ENCODE measurements around the gene MCAT.
"Not testable (repeated sequence)": the region's sequence is repeated elsewhere in the genome, so short reads cannot be mapped to it uniquely, and the experiment has no call there.

Gene MCAT

DNA sequence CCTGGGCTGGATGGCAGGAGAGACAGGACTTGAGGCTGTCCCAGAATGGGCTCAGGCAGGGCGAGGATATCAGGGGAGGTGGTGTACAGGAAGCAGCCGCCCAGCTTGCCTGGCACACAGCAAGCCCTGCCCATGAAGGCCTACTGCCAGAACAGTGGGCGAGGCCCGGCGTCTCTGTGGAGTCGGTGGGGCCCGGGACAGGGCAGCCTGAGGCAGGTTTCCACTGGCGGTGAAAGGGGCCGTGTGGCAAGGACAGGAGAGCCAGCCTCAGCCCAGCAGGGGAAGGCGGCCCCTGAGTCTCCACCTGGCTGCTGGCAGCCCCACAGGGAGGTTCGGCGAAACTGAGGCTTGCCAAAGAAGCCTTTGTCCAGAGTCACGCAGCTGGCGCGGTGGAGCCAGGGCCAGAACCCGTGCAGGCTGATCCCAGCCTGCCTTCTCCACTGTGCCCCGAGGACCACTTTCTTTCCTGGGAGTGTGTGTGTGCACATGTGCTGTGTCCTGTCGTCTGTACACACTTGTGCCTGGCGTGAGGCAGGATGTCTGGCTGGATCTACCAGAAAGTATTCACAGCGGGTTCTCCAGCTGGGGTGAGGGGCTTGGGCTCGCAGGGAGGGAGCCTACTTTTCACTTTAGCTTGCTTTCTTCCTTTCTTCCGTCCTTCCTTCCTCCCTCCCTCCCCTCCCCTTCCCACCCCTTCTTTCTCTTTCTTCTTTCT lies 9.3 kb upstream of the MCAT start:
- DNase-seq = peak; percentile 88

DNA sequence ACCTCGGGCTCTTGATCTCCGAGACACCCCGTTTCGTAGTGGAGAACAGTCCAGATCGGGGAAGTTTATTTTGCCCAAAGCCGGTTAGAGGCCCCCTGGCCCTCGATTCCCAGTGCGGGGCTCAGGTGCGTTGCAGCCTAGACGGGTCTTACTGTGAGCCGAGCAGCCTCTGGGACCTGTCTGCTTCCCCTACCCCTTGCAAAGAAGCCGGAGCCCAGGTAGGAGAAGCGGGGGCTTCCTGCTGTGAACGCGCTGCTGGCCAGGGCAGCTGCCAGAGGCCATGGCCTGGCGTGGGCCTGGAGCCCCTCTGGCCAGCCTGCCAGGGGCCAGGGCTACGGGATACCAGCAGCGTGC lies 8.8 kb upstream of the MCAT start:
- DNase-seq = no peak

DNA sequence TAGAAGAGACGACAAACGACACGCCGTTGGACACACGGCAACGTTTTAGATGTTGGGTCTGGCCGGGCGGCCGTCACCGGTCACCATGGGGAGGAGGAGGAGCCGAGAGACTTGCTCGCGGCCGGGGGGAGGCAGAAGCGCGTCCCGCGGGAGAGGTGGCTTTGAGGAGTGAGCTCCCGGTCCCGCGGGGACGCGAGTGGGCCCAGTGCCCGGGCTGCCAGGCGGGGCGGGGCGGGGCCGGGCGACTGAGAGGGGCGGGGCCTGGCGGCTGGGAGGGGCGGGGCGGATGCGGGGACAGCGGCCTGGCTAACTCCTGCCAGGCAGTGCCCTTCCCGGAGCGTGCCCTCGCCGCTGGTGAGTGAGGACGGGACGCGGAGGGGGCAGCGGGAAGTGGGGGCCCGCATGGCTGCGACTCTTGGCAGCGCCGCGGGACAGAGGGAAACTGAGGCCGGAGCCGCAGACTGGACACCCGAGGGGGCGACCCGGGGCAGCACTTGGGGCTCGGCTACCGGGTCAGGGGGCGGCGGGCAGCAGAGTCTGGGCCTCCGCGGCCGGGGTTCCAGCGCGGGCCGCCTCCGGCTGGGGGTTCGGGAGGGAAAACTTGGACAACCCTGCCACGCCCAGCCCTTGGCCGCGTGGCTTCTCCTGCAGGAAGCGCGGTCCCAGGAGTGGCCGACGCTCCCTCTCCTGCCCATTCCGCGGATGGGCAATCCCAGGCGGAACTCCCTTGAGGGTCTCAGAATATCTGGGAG lies 8.2 kb upstream of the MCAT start, which contains the start of gene TSPO:
TSS of gene TSPO (plus strand) at position 309 of the 752 bp plus-strand sequence. CDS start 7,680 bp downstream, outside the sequence.
- DNase-seq = peak; percentile 88

DNA sequence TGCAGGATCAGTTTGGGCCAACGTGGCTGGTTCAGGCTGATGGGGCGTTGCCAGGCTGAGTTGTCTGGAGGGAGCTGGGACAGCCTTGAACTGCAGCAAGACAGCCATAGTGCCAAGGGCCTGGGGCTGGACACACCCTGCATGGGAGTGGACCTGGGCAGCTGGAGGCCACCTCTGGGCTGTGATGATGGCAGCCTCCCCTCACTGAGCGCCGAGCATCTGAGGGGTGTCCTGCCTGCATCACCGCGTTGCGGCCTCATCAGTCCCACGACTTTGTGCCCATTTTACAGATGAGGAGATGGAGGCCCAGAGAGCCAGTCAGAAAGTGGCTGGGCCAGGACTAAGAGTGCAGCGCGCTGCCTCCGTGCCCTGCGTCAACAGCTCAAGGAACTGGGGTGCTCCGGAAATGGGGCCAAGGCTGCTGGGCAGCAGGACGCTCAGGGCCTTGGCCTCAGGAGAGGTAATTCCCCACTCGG lies 7.6 kb upstream of the MCAT start:
- DNase-seq = no peak

DNA sequence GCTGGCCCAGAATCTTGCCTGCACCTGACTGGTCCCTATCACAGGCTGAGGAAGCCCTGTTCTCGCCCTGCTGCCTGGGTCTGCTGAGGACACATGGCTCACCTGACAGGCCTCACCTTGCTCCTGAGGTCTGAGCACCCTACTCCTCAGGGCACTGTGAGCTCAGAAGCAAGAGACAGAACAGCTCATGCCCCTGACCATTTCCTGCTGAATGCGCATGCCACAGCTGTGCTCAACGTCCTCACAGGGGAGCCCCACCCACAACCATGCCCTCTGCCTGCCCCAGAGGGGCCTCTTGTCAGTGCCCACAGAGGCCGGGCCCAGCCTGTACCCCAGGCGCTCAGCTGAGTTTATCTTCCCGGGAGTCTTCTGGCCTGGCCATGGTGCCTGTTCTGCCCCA lies 5.4 kb upstream of the MCAT start:
- no peak for DNase-seq

DNA sequence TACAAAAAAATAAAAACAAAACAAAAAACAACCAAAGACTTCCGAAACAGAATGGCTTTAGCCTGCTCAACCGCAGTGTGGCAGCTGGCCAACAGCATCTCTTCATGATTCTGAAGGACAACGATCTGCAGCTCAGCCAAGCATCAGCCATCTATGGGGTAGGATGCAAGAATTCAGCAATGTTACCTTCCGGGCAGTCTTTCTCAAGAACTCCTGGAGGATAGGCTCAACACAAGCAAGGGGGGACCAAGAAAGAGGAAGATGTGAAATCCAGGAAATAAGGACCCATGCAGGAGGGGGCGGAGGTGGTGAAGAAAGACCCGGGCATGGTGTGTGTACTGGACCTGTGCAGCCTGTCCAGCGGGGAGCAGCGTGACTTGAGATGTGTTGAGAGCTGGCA lies 4.6 kb upstream of the MCAT start:
- no peak for DNase-seq

DNA sequence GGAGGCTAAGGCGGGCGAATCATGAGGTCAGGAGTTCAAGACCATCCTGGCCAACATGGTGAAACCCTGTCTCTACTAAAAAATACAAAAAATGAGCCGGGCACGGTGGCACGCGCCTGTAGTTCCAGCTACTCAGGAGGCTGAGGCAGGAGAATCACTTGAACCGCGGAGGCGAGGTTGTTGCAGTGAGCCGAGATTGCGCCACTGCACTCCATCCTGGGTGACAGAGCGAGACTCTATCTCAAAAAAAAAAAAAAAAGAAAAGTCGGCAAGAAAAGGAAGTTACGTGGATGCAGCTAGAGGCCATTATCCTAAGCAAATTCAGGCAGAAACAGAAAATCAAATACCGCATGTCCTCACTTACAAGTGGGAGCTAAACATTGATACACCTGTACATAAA lies 3.1 kb upstream of the MCAT start:
- DNase-seq = not testable (repeated sequence)

DNA sequence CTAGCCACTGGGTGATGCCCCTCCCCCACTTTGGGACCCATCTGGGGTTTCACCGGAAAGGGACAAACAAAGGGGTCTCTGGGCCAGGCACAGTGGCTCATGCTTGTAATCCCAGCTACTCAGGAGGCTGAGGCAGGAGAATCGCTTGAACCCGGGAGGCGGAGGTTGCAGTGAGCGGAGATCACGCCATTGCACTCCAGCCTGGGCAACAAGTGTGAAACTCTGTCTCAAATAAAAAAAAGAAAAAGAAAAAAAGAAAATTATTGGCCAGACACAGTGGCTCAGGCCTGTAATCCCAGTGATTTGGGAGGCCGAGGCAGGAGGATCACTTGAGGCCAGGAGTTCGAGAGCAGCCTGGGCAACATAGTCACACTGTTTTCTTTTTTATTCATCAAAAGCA lies 2.2 kb upstream of the MCAT start:
- DNase-seq = not testable (repeated sequence)

DNA sequence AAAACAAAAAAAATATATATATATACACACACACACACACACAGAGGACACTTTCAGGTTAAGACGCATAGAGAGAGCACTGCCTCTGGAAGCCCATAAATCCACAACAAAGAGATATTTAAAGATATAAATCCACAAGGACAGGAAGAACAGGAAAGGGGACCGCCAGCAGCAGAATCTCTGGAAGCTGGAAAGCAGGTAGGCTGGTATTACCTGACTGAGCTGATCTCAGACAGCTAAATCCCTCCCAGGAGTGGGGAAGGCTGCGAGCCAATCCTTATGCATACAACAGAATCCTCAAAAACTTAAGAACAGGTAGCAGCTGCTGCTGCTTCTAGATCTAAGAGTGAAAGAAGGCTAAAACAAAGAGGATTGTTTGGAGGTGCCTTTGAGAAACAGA lies 1.8 kb upstream of the MCAT start:
- no peak for DNase-seq

DNA sequence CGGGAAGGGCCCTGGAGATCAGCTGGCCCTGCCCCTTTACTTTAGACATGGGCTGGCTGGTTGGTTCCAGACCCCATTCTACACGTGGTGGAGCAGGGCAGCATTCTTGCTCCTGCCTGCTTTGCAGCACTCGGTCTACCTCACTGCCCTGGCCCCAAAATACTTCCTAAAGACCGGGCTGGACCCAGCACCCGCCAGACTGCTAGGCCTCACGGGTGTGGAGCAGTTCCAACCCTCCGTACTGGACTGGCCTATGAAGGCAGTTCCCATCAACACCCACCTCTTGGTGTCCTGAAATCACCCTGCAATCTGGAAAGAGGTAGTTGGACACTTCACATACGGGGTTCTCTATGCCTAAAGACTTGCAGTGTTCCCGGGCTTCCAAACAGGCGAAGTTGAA lies 6.4 kb downstream of the MCAT start:
- DNase-seq = no peak

DNA sequence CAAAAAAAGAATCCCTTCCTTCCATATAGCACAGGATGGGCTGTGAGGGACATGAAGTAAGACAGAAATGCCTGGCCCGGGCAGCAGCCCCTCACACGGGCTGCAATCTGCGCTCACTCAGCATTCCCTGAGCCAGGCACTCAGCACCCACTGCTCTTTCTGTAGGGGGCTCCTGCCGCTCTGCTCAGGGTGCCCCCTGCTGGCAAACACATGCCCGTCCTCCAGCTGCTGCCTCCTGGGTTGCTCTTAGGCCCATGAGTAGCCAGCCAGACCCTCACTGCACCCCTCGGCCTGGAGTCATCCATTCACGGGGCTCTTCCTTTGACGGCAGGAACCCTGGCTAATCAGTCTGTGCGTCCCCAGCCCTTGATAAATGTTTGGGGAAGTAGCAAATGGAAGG lies 6.9 kb downstream of the MCAT start:
- DNase-seq = peak; percentile 76

DNA sequence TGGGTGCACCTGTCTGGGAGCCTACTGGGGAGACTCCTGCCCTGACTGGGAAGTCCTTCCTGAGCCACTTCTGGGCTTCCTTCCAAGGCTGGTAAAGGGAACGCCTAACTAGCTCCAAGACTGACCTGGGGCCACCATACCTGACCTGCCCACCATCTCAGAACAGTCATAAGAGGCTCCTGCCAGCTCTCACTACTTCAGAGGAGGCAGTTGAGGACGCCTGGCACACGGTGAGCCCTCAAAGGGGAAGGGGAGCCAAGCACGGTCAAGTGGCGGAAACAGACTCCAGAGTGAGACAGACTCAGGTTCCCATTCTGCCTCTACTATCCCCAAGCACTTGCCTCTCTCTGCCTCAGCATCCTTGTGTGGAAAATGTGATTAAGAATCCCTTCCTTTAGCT lies 7.6 kb downstream of the MCAT start:
- DNase-seq = no peak

DNA sequence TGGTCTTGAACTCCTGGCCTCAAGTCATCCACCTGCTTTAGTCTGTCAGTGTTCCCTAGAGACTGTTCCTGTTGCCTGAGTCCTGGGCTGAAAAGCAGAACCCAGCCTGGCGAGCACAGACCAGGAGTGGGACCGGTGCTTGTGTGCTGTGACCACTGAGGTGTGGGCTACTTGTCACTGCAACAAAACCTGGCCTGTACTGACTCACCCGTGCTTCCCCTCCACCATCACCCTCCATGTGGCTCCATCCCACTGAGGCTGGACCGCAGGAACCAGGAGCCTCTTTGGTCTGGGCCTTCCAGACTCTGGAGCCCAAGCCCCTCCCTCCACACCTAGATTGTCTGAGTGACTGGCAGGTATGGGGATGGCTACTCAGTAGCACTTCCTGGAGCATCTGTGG lies 8.6 kb downstream of the MCAT start:
- DNase-seq = no peak

DNA sequence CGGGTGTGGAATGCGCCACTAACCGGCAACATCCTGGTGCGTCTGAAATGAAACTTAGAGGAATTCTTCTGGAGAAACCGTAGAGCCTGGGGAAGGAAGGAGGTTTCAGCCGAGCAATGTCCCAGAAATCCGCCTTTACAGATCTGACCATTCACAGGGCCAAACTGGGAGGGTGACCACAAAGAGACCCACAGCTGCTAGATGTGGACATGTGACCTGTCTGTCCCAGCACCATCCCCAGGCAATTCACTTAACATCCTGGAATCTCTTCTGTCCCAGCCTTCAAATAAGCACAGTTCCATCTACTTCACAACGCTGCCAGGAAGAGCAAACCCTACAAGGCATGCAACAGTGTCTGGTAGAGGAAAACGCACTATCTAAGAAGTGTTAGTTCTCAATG lies 9.8 kb downstream of the MCAT start:
- no peak for DNase-seq

DNA sequence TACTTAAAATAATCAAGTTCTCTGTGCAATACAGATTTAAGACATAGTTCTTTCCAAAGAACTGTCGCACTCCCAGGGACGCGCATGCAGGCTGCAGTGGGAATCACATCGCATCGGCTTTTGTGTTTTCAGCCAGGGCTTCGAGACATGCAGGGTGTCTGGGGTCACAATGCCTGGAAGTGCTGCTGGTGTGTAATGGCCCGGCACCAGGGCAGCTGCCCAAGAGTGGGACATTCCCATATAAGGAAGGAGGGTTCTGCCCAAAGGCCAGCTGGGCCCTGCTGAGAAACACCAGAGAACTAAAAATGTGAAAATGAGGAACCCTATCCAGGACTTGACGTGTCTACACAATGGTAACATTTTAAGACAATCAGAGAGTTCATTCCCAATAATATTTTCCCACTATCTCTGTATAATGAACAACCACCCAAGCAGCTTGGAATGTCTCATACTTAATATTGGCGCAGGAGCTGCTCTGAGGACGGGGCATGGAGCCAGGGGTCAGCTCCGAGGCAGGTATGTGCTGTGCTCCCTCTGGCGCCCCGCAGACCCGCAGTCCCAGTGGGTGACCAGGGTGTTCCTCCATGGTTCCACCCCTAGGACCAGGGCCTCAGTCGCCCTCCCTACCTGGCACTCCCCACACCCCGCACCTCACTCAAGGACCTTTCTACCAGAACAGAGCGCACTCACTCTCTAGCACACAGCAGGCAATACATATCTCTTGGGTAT lies 11.3 kb downstream of the MCAT start:
- DNase-seq = no peak

DNA sequence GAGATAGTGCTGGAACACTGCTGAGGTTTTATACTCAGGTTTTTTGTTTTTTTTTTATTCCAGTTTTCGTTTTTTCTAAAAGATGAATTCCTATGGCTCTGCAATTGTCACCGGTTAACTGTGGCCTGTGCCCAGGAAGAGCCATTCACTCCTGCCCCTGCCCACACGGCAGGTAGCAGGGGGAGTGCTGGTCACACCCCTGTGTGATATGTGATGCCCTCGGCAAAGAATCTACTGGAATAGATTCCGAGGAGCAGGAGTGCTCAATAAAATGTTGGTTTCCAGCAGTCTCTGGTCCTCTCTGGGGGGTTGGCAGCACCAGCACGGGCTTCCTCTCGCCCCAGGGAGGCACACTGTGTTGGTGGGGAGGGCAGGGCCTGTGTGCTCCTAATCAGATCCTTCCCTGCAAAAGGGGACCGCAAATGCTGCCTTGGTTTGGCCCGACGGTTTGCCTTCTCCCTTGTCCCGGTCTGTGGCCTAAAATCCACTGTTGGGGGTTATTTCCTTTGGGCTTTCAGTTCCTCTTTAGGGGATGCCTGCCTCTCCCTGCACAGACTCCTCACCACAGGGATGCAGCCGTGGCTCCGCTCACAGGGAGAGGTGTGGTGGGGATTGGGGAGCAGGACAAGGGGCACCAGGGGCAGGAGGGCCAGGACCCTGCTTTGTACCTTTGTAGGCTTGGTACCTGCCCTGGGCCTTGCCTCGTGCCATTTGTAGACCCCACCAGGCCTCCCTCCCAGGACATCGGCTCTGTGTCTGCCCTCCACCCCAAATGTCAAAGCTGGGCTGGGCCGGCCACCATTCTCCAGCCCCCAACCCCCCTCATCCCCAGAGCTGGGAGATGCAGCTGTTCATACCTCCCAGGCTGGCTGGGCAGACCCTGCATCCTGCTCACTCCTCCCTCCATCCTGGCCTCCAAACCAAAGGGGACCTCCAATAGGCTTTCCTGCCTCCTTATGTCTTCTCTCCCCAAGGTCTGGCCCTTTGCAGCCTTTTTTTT lies 13.5 kb downstream of the MCAT start:
- no peak for DNase-seq

DNA sequence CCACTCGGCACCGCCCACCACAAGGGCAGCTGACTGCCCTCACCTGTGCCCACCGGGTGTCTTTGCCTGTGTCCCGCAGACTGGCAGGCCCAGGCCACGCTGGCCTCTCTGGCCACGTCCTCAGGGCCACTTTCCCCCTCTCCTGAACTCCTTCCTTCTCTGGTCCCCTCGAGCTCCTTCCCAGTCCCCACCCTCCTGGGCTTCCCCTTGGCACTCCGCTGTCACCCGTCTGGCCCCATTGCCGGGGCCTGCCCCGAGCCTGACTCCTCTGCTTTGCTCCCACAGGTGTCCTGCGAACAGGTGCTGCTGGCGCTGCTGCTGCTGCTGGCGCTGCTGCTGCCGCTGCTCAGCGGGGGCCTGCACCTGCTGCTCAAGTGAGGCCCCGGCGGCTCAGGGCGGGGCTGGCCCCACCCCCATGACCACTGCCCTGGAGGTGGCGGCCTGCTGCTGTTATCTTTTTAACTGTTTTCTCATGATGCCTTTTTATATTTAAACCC lies 14.2 kb downstream of the MCAT start:
- no peak for DNase-seq

DNA sequence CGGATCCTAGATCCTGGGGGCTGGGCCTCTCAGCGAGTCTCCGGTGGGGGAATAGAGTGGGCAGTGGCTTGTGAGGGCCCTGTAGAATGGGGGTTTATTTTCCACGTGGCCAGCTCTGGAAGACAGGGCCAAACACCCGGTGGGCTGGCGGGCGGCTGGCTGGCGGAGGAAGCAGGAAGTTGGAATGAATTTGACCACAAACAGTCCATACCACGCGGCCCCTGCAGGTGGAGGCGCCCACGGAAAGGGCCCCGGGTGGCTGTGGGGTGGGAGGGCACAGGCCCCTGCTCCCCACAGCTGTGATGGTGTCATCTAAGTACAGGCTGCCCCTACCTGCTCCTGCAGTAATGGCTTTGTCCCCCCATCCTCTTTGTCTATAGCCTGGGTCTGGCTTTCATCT lies 15.1 kb downstream of the MCAT start:
- DNase-seq = no peak

DNA sequence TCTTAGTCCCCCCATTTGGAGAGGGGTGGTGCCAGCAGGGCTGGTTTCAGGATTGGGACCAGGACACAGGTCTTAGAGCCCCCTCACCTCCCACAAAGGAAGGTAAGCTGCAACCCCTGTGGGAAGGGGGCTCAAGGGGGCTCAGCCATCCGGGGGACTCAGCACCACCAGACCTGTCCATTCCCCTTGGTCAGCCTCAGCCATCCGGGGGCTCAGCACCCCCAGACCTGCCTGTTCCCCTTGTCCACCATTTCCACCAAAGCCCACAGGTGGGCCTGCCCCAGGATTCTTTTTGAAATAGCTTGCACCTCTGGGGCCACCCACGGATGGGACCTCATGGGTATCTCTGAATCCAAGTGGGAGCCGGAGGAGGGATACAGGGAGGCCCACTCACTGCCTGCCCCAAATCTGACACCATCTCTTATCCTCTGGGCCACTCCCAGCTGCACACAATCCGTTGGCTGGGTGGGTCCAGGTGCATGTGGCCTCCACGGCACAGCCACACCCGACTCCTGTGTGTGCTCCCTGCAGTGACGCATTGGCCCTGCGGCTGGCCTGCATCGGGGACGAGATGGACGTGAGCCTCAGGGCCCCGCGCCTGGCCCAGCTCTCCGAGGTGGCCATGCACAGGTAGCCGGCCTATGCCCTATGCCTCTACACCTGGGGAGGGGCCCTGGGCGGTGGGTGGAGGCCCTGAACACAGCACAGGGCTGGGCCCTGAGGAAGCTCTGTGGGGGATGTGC lies 15.9 kb downstream of the MCAT start:
- no peak for DNase-seq

DNA sequence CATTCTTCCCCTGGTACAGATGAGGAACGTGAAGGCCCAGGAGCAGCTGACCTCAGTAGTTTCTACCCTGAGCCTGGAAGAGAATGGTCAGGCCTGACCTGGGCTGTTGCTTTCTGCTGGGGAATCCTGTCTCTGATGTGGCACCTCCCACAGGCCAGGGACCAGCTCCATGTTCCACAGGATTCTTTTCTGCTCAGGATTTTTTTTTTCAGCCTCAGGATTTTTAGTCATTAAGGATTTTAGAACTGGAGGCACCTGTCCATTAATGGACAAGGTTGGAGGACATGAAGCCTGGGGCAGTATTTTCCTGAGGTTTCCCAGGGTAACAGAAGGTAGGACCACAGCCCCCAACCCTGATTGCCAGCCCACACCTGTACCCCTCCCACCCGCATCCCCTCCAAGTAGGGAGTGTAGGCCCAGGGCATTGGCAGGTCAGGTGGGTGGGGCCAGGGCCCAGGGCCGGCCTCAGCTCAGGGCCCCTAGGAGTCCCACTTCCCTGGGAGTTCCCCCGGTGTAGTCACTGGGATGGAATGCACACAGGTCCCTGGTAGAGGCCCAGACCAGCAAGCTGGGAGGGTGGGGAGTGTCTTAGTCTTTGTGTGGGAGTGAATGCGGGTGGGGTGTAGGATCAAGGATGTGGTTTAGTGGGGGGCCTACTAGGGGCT lies 16.6 kb downstream of the MCAT start:
- no peak for DNase-seq

DNA sequence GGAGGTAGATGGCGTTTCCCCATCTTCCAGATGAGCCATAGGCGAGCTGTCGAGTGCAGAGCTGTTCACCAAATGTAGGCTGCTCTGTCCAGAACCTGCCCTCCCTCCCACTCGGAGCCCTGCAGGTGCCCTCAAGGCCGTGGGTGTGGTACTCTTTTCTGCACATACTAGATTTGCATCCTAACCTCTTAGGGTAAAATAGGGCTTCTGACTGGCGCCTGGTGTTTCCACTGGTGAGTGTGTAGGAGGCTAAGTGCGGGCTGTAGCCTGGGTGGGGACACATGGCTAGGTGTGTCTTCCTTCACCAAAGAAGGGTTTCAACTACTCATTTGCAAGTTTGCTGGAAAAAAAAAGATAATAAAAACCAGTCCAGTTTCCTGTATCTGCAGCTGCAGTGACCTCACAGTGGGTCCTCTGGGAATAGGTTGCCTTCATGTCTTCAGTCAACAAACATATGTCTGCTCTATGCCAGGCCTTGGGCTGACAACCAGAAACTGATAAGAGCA lies 24.2 kb downstream of the MCAT start:
- no peak for DNase-seq

Measured in activated effector memory CD4-positive, alpha-beta T cell treated with anti-CD3 and anti-CD28 coated beads, Interleukin-2, amount 50 U/mL, for 16 hours (primary cell).